ENCODE data around the gene LRRC40. TPM values are rescaled to one million over a fixed set of nuclear protein-coding genes. Genes with fewer than 3 reads are reported as not detected.

Gene LRRC40
- total RNA-seq, 1 experiment from 2014 or later = 31.9 TPM

DNA sequence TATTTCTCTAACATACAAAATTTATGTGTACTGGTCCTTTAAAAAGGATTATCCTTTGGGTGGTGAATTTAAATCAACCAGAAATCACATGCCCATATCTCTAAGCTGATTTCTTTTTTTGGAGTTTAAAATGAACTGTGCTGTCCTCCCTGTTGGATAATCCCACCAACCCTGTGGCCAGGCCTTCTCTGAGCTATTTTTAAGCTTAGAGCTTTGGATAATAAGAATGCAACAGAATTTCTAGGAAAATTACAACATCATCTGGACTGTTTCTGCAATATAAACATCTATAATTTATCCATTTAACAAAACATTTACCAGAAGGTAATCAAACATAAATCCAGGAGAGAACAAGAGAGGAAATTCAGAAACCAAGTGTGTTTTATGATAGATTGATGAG is 88.3 kb downstream of the LRRC40 start:
- no peak for DNase-seq (ENCODE audit: low read depth)

DNA sequence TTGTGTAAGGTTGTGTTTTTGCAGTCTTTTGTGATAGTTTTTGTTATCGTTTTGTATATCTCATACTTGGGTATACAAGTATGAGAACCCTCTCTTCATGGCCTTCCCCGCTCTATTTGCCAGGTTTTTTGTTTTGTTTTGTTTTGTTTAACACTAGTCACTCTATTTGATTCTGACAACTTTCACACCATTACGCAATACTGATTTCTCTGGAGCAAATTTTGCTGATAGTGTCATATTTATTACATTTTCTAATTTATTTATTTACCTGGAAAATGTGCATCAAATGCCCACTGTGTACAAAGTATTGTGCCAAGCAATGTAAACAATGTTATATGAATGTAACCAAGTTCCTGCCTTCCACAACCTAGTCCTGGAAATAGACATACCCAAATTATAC is 90.1 kb downstream of the LRRC40 start:
- DNase-seq (ENCODE audit: low read depth) = no peak

DNA sequence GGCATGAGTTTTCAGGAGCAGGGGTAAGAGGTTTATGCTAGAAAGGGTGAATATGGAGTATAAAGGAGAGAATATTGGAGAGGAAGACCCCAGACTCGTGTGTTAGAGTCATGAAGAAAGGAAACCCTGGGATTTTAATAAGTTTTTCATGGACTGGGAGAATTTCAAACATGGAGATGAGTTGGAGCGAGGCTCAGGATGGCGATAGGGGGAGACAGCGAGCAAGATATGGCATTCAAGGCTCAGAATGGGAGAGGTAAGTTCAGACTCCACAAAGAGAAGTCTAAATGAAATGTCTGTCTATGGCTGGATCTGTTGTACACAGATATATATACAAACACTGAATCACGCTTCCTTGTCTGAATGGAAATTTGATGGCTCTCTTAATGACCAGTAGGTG is 92.5 kb downstream of the LRRC40 start:
- no peak for DNase-seq (ENCODE audit: low read depth)

DNA sequence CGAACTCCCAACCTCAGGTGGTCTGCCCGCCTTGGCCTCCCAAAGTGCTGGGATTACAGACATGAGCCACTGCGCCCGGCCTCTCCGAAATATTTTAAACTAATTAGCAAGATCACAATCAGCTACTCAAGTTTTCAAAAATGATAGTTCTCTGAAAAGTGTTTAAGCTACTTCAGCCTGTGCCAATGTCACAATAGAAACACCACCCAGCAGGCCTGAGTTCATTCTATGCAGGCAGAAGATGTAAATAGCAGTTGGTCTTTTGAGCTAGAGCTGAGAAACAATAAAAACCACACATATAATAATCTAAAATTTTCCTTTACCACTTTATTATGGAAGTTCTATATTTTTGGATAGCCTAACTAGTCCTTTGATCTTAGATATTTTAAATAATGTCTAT is 96.1 kb downstream of the LRRC40 start:
- DNase-seq (ENCODE audit: low read depth) = no peak

DNA sequence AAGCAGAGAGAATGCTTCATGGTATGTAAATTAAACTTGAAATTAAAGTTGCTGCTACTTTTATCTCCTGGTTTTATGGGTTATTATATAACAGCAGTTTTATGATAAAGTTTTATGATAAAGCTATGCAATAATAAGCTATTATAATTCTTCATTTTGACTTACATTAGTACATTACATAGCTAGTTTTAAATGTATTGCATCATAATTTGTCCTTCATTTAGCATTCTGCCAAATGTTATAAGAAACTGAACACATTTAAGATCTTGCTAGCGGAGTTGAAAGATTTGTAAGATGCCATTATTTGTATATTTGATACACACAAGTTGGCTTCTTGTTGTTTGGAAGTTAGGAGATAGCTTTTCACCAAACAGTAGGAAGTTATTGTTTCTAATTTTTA is 101.6 kb downstream of the LRRC40 start:
- DNase-seq (ENCODE audit: low read depth) = no peak

DNA sequence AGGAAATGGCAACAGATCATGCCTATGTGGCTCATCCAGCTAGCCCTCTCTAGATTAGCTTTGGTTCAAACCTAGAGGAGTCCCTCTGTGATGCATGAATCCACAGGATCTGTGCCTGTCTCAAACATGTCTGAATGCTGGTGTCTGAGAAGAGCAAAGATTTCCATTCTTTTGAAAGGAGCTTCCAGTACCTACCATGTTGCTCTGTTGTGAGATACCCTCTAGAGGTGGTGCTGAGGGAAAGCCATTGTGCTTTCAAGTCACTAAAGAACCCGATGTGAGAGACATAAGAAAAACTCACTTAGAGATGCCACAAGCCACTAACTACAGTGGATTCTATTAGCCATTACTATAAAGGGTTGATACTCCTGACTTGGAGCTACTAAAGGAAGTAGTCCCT is 103.6 kb downstream of the LRRC40 start:
- DNase-seq (ENCODE audit: low read depth) = no peak

DNA sequence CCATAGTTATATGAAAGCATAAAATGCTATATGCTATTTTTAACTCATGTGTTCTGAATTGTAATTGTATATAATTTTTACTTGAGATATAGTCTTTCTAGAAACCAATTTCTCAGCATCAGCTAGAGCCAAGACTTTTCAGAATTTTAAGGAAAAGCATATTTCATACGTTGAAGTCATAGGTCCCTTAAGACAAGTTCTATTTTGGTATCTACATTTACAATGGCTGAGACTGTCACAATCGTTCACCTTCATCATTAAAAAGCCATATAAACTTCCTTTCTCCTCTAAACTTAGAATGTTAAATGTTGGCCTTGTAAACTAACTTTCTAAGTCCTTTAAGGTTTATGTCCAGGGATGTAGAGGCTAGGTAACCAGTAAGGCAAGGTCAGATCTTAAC is 104.1 kb downstream of the LRRC40 start:
- no peak for DNase-seq (ENCODE audit: low read depth)

Other genes starting within 250 kb of the LRRC40 start
- 83.0 and 99.8 TPM in 2 replicates for gene SRSF11, start 15.8 kb upstream of the LRRC40 start, total RNA-seq (2014; rRNA removed)
- 16.5 and 22.5 TPM in 2 replicates for gene ANKRD13C, start 149.1 kb upstream of the LRRC40 start, total RNA-seq (2014; rRNA removed)
- 0.69 and 0.77 TPM in 2 replicates for gene CTH, start 205.7 kb upstream of the LRRC40 start, total RNA-seq (2014; rRNA removed)